Mesenchymal stem cell (in vitro differentiated cells and primary cell): ENCODE results near the gene KCNK4.

ENCODE experiments used
- DNase-seq: peaks from one replicate; pipeline ENCODE4 v3.0.0-alpha.2; 2013
- H2AFZ ChIP-seq: one replicate; pipeline ENCODE4 v1.6.1; 2013; ENCODE audit warnings: low read depth, mild to moderate bottlenecking, control low read depth, inconsistent platforms, low read length, moderate library complexity
- H2AK5ac ChIP-seq: 2 replicates; pipeline ENCODE4 v1.6.1; 2013; ENCODE audit warnings: low read length, moderate library complexity, mild to moderate bottlenecking, inconsistent platforms; ENCODE audit not compliant: severe bottlenecking
- H2BK120ac ChIP-seq: one replicate; pipeline ENCODE4 v1.6.1; 2013; ENCODE audit warnings: low read depth, mild to moderate bottlenecking, inconsistent platforms, low read length, moderate library complexity
- H2BK12ac ChIP-seq, 2 experiments: one replicate each; pipeline ENCODE4 v1.6.1; 2013; ENCODE audit warnings: inconsistent platforms in 2 of 2, low read length in 2 of 2, mild to moderate bottlenecking in 2 of 2, moderate library complexity in 2 of 2, control low read depth in 1 of 2
- H2BK15ac ChIP-seq: one replicate; pipeline ENCODE4 v1.6.1; 2013; ENCODE audit warnings: mild to moderate bottlenecking, low read depth, inconsistent platforms; ENCODE audit not compliant: poor library complexity, severe bottlenecking
- H2BK5ac ChIP-seq: 2 replicates; pipeline ENCODE4 v1.6.1; 2013; ENCODE audit warnings: low read depth, mild to moderate bottlenecking, low read length, control low read depth, inconsistent platforms; ENCODE audit not compliant: poor library complexity, severe bottlenecking
- H3K14ac ChIP-seq, 2 experiments: one replicate each; pipeline ENCODE4 v1.6.1; 2013; ENCODE audit warnings: inconsistent platforms in 2 of 2, low read length in 2 of 2, control low read depth in 1 of 2, mild to moderate bottlenecking in 1 of 2, moderate library complexity in 1 of 2
- H3K18ac ChIP-seq, 2 experiments: one replicate each; pipeline ENCODE4 v1.6.1; 2013; ENCODE audit warnings: inconsistent platforms in 2 of 2, low read length in 2 of 2, control low read depth in 1 of 2, low read depth in 1 of 2, mild to moderate bottlenecking in 1 of 2
- H3K23ac ChIP-seq, 2 experiments: one replicate each; pipeline ENCODE4 v1.6.1; 2013; ENCODE audit warnings: inconsistent platforms in 2 of 2, low read length in 2 of 2, mild to moderate bottlenecking in 2 of 2, moderate library complexity in 2 of 2, control low read depth in 1 of 2
- H3K27ac ChIP-seq: 2 replicates; pipeline ENCODE4 v1.5.1; 2013; ENCODE audit warnings: mild to moderate bottlenecking, moderate library complexity, low read length, control low read depth, inconsistent platforms; ENCODE audit not compliant: poor library complexity, severe bottlenecking
- H3K27me3 ChIP-seq, 2 experiments: 2 replicates each; pipeline versions ENCODE4 v1.6.1 to v1.7.0; 2013; ENCODE audit warnings: low read length in 2 of 2, mild to moderate bottlenecking in 2 of 2, moderate library complexity in 2 of 2, control low read depth in 1 of 2, inconsistent platforms in 1 of 2; ENCODE audit not compliant: control insufficient read depth in 1 of 2, insufficient read depth in 1 of 2
- H3K36me3 ChIP-seq, 2 experiments: 2 replicates each; pipeline versions ENCODE4 v1.6.1 to v1.7.0; 2013; ENCODE audit warnings: low read length in 2 of 2, control low read depth in 1 of 2, inconsistent platforms in 1 of 2, low read depth in 1 of 2, mild to moderate bottlenecking in 1 of 2; ENCODE audit not compliant: insufficient read depth in 2 of 2, control insufficient read depth in 1 of 2
- H3K4ac ChIP-seq, 2 experiments: one replicate each; pipeline ENCODE4 v1.6.1; 2013; ENCODE audit warnings: inconsistent platforms in 2 of 2, low read length in 2 of 2, mild to moderate bottlenecking in 2 of 2, moderate library complexity in 2 of 2, control low read depth in 1 of 2, low read depth in 1 of 2
- H3K4me1 ChIP-seq: 2 replicates; pipeline ENCODE4 v1.6.1; 2013; ENCODE audit warnings: low read depth, low read length, control low read depth; ENCODE audit not compliant: control insufficient read depth, insufficient read depth
- H3K4me2 ChIP-seq: 2 replicates; pipeline ENCODE4 v1.6.1; 2013; ENCODE audit warnings: low read length, mild to moderate bottlenecking, inconsistent platforms; ENCODE audit not compliant: poor library complexity, severe bottlenecking
- H3K4me3 ChIP-seq, 2 experiments: 2 replicates each; pipeline versions ENCODE4 v1.5.1 to v1.7.0; 2013; ENCODE audit warnings: low read length in 2 of 2, mild to moderate bottlenecking in 2 of 2, control low read depth in 1 of 2, low read depth in 1 of 2; ENCODE audit not compliant: insufficient read depth in 1 of 2
- H3K79me1 ChIP-seq: replicated peaks from 2 replicates; pipeline ENCODE4 v1.6.1; 2013; ENCODE audit warnings: mild to moderate bottlenecking, control low read depth, low read length, inconsistent platforms; ENCODE audit not compliant: poor library complexity, severe bottlenecking
- H3K9ac ChIP-seq: 2 replicates; pipeline ENCODE4 v1.7.0; 2013; ENCODE audit warnings: mild to moderate bottlenecking, low read length, moderate library complexity
- H3K9me3 ChIP-seq: 2 replicates; pipeline ENCODE4 v1.7.0; 2013; ENCODE audit warnings: mild to moderate bottlenecking, low read length; ENCODE audit not compliant: control insufficient read depth
- H4K8ac ChIP-seq: one replicate; pipeline ENCODE4 v1.6.1; 2013; ENCODE audit warnings: inconsistent platforms, mild to moderate bottlenecking, low read length, moderate library complexity
- H4K91ac ChIP-seq: one replicate; pipeline ENCODE4 v1.6.1; 2013; ENCODE audit warnings: mild to moderate bottlenecking, low read length, inconsistent platforms
- WGBS: methylation state at CpG from one replicate; pipeline ENCODE4 v1.1.7; 2013; ENCODE audit warnings: mixed read lengths; 5-methylcytosine and 5-hydroxymethylcytosine counted together

Gene KCNK4

GRCh38 chr11:64291752-64292459 lies 804 bp downstream of the KCNK4 start:
- Histone ChIP-seq H3K4me1 (peaks cover 23% of the 10 kb centered on the region), H2AFZ (peak overlapping the region; percentile 11), H3K4ac (no peak overlapping the region), H3K27ac (no peak overlapping the region), H2BK12ac (no peak overlapping the region), H4K91ac (no peak overlapping the region), H3K4me3 (peak overlapping the region; percentile 40 to 56), H3K9me3 (no peaks in the 10 kb centered on the region), H2BK5ac (no peak overlapping the region), H3K23ac (peak overlapping the region in 1 of 2 experiments; percentile 70), H3K27me3 (peaks cover 58 to 61% of the 10 kb centered on the region in 2 experiments), H3K9ac (peak overlapping the region; percentile 29), H3K36me3 (peaks cover 0 to 24% of the 10 kb centered on the region in 2 experiments), H2AK5ac (no peak overlapping the region), H3K79me1 (peaks cover 15% of the 10 kb centered on the region), H2BK120ac (no peak overlapping the region), H2BK15ac (no peak overlapping the region), H4K8ac (no peak overlapping the region), H3K14ac (peak overlapping the region in 1 of 2 experiments; percentile 71), H3K18ac (peak overlapping the region in 1 of 2 experiments; percentile 26), H3K4me2 (peak overlapping the region; percentile 92)
- DNase-seq, result no peak
- 2% methylated on average over 62 of the region's 96 CpGs for WGBS

- Histone ChIP-seq H4K91ac (no peak overlapping the region), H4K8ac (no peak overlapping the region), H3K9me3 (no peaks in the 10 kb centered on the region), H3K18ac (peak overlapping the region in 1 of 2 experiments; percentile 26), H3K27me3 (peaks cover 65 to 69% of the 10 kb centered on the region in 2 experiments), H3K9ac (peak overlapping the region; percentile 29), H2BK12ac (no peak overlapping the region), H3K23ac (no peak overlapping the region), H2AFZ (peak overlapping the region; percentile 11), H3K36me3 (peaks cover 0 to 20% of the 10 kb centered on the region in 2 experiments), H3K4me2 (peak overlapping the region; percentile 92), H2BK120ac (no peak overlapping the region), H2AK5ac (no peak overlapping the region), H2BK5ac (no peak overlapping the region), H3K79me1 (peaks cover 10% of the 10 kb centered on the region), H3K4me1 (peaks cover 18% of the 10 kb centered on the region), H3K14ac (no peak overlapping the region), H3K4me3 (peak overlapping the region; percentile 38 to 56), H2BK15ac (no peak overlapping the region), H3K27ac (no peak overlapping the region), H3K4ac (no peak overlapping the region)
- no peak for DNase-seq
- WGBS, result 35% methylated on average over 32 of the region's 42 CpGs
These were observed 1.6 kb downstream of the KCNK4 start for GRCh38 chr11:64292460-64293254.

- Histone ChIP-seq H3K36me3 (peaks cover 0 to 2% of the 10 kb centered on the region in 2 experiments), H4K91ac (no peak overlapping the region), H3K4me3 (no peak overlapping the region), H3K27me3 (peaks cover 83 to 87% of the 10 kb centered on the region in 2 experiments), H2AFZ (no peak overlapping the region), H3K4ac (no peak overlapping the region), H3K79me1 (peaks cover 1% of the 10 kb centered on the region), H2BK5ac (no peak overlapping the region), H3K4me1 (peaks cover 23% of the 10 kb centered on the region), H4K8ac (no peak overlapping the region), H2BK120ac (no peak overlapping the region), H2BK15ac (peak overlapping the region; percentile 6), H3K23ac (no peak overlapping the region), H3K9ac (no peak overlapping the region), H2AK5ac (no peak overlapping the region), H3K18ac (no peak overlapping the region), H3K4me2 (no peak overlapping the region), H2BK12ac (no peak overlapping the region), H3K27ac (no peak overlapping the region), H3K9me3 (no peaks in the 10 kb centered on the region), H3K14ac (peak overlapping the region in 1 of 2 experiments; percentile 31)
- DNase-seq, result no peak
- 55% methylated on average over 3 of the region's 3 CpGs for WGBS
These were observed 3.7 kb downstream of the KCNK4 start for GRCh38 chr11:64294774-64295173.

GRCh38 chr11:64295760-64296159 lies 4.7 kb downstream of the KCNK4 start:
- no peak overlapping the region for H4K8ac ChIP-seq
- H3K4me2 ChIP-seq, result no peak overlapping the region
- H2BK5ac ChIP-seq, result no peak overlapping the region
- H3K18ac ChIP-seq, result no peak overlapping the region
- no peak overlapping the region for H3K14ac ChIP-seq
- H3K4ac ChIP-seq, result no peak overlapping the region
- no peak overlapping the region for H2BK120ac ChIP-seq
- peaks cover 0 to 2% of the 10 kb centered on the region in 2 experiments for H3K36me3 ChIP-seq
- no peak overlapping the region for H3K23ac ChIP-seq
- H3K79me1 ChIP-seq, result peaks cover 1% of the 10 kb centered on the region
- no peak overlapping the region for H3K27ac ChIP-seq
- peaks cover 33% of the 10 kb centered on the region for H3K4me1 ChIP-seq
- H3K27me3 ChIP-seq, result peaks cover 85 to 91% of the 10 kb centered on the region in 2 experiments
- 61% methylated on average over 2 of the region's 4 CpGs for WGBS
- H3K9me3 ChIP-seq, result no peaks in the 10 kb centered on the region
- no peak for DNase-seq
- H2BK15ac ChIP-seq, result no peak overlapping the region
- H2AFZ ChIP-seq, result no peak overlapping the region
- H2BK12ac ChIP-seq, result no peak overlapping the region
- H4K91ac ChIP-seq, result no peak overlapping the region
- H2AK5ac ChIP-seq, result no peak overlapping the region
- no peak overlapping the region for H3K4me3 ChIP-seq
- no peak overlapping the region for H3K9ac ChIP-seq
